GM19397 (cell line): Measurements from ENCODE around the gene FMN2.

Experiments used
- ATAC-seq: cut with Tn5 transposase; IDR thresholded peaks from one replicate; pipeline ENCODE4 v1.9.1; 2021; ENCODE audit warnings: mild to moderate bottlenecking, moderate library complexity; ENCODE audit not compliant: unreplicated experiment

The FMN2 gene

GRCh38 chr1:240515505-240515904 lies 423.8 kb downstream of the FMN2 start:
- ATAC-seq: no peak

GRCh38 chr1:240516069-240516468 lies 424.4 kb downstream of the FMN2 start:
- no peak for ATAC-seq

- ATAC-seq: no peak
Measured at GRCh38 chr1:240517891-240518290, 426.2 kb downstream of the FMN2 start.

- no peak for ATAC-seq
Measured at GRCh38 chr1:240522122-240522822, 430.6 kb downstream of the FMN2 start.

GRCh38 chr1:240524356-240525069 lies 432.8 kb downstream of the FMN2 start:
- no peak for ATAC-seq
